SK-N-SH (cell line): ENCODE measurements around the gene B3GALNT1. TPM values are rescaled to one million over a fixed set of nuclear protein-coding genes. Genes with fewer than 3 reads are reported as not detected.

Source experiments
- CTCF ChIA-PET: fragments of 300-600, 350-600 bp; formaldehyde crosslinking; extraction: SDS; loops from one replicate; lab custom pipeline; 2021; lab: Yijun Ruan, JAX
- POLR2A ChIA-PET: fragments of 350-600 bp; sonication (Branson Sonifier 250); formaldehyde crosslinking; extraction: SDS; loops from one replicate; lab custom pipeline; 2020; ENCODE audit warnings: antibody characterized with exemption, inconsistent platforms; lab: Yijun Ruan, JAX
- DNase-seq: peaks from one replicate; pipeline ENCODE4 v3.0.0; 2012
- H2AFZ ChIP-seq: fragments of 200-600 bp; sonication (generic); 2 replicates; pipeline ENCODE4 v1.8.1; 2016; ENCODE audit warnings: antibody characterized with exemption, mild to moderate bottlenecking, low read depth
- H3F3A ChIP-seq: fragments of 200-600 bp; sonication (generic); replicated peaks from 2 replicates; pipeline ENCODE3; 2016; ENCODE audit warnings: antibody characterized with exemption, mild to moderate bottlenecking; ENCODE audit not compliant: insufficient read depth
- H3K27ac ChIP-seq, 2 experiments: fragments of 200-500 bp in 1 of 2; fragments of 200-600 bp in 1 of 2; sonication (Bioruptor generic) in 1 of 2; sonication (generic), shearing (Covaris generic) in 1 of 2; 2 replicates each; pipeline versions ENCODE4 v1.5.1 to v1.6.1; 2014 to 2016; ENCODE audit warnings: low read depth in 2 of 2, inconsistent platforms in 1 of 2, low read length in 1 of 2, mild to moderate bottlenecking in 1 of 2, mixed read lengths in 1 of 2
- H3K27me3 ChIP-seq: fragments of 200-600 bp; sonication (generic), shearing (Covaris generic); 2 replicates; pipeline ENCODE4 v1.6.1; 2016; ENCODE audit warnings: mixed run types; ENCODE audit not compliant: insufficient read depth
- H3K36me3 ChIP-seq, 2 experiments: fragments of 200-500 bp in 1 of 2; fragments of 200-600 bp in 1 of 2; sonication (Bioruptor generic) in 1 of 2; sonication (generic) in 1 of 2; replicated peaks in 1 of 2; 2 replicates each; pipeline versions ENCODE3 to v1.5.1; 2014 to 2016; ENCODE audit warnings: low read length in 1 of 2, mild to moderate bottlenecking in 1 of 2; ENCODE audit not compliant: insufficient read depth in 2 of 2, control insufficient read depth in 1 of 2
- H3K4me1 ChIP-seq, 2 experiments: fragments of 200-500 bp in 1 of 2; fragments of 200-600 bp in 1 of 2; sonication (Bioruptor generic) in 1 of 2; sonication (generic), shearing (Covaris generic) in 1 of 2; 2 replicates each; pipeline versions ENCODE4 v1.5.1 to v1.6.1; 2014 to 2016; ENCODE audit warnings: low read depth in 1 of 2, low read length in 1 of 2, mixed run types in 1 of 2; ENCODE audit not compliant: insufficient read depth in 2 of 2, control insufficient read depth in 1 of 2
- H3K4me2 ChIP-seq: fragments of 200-600 bp; sonication (generic), shearing (Covaris generic); 2 replicates; pipeline ENCODE4 v1.6.1; 2017; ENCODE audit warnings: mixed run types
- H3K4me3 ChIP-seq, 2 experiments: fragments of 200-500 bp in 1 of 2; fragments of 200-600 bp in 1 of 2; sonication (Bioruptor generic) in 1 of 2; sonication (generic), shearing (Covaris generic) in 1 of 2; 2 replicates each; pipeline versions ENCODE4 v1.5.1 to v1.8.1; 2014 to 2016; ENCODE audit warnings: low read depth in 2 of 2, inconsistent platforms in 1 of 2, low read length in 1 of 2, mild to moderate bottlenecking in 1 of 2, mixed read lengths in 1 of 2, moderate library complexity in 1 of 2
- H3K79me2 ChIP-seq: fragments of 200-600 bp; sonication (generic); 2 replicates; pipeline ENCODE4 v1.8.1; 2017; ENCODE audit warnings: mild to moderate bottlenecking; ENCODE audit not compliant: insufficient read depth
- H3K9ac ChIP-seq: fragments of 200-600 bp; sonication (generic); 2 replicates; pipeline ENCODE4 v1.6.1; 2017; ENCODE audit warnings: mixed run types
- H3K9me2 ChIP-seq: fragments of 200-600 bp; sonication (generic); 2 replicates; pipeline ENCODE4 v1.6.1; 2017; ENCODE audit warnings: mixed run types
- H3K9me3 ChIP-seq: fragments of 200-600 bp; sonication (generic); 2 replicates; pipeline ENCODE4 v1.6.1; 2017; ENCODE audit warnings: mixed run types, mild to moderate bottlenecking, moderate library complexity
- H4K20me1 ChIP-seq: fragments of 200-600 bp; sonication (generic); 2 replicates; pipeline ENCODE4 v1.6.1; 2017; ENCODE audit warnings: mild to moderate bottlenecking, mixed run types; ENCODE audit not compliant: insufficient read depth
- CHD2 ChIP-seq: fragments of 150-350 bp; IDR thresholded peaks from 2 replicates; pipeline ENCODE4 v1.6.1; 2018; ENCODE audit warnings: low read length; ENCODE audit not compliant: partially characterized antibody
- CTCF ChIP-seq: fragments of 200-600 bp; sonication (generic); IDR thresholded peaks from 2 replicates; pipeline ENCODE4 v1.6.1; 2017; ENCODE audit warnings: antibody characterized with exemption, mild to moderate bottlenecking, moderate library complexity
- EP300 ChIP-seq, 2 experiments: IDR thresholded peaks; 2 replicates each; pipeline versions ENCODE4 v1.4.0 to v1.6.1; 2012; ENCODE audit warnings: borderline replicate concordance in 1 of 2, low read depth in 1 of 2, low read length in 1 of 2
- EZH2phosphoT487 ChIP-seq: fragments of 200-600 bp; sonication (generic); IDR thresholded peaks from 2 replicates; pipeline ENCODE4 v1.6.1; 2017; ENCODE audit warnings: low read depth, mixed run types, mild to moderate bottlenecking, antibody characterized with exemption, moderate library complexity, borderline replicate concordance
- FOXJ3 ChIP-seq: sonication (generic); formaldehyde crosslinking; IDR thresholded peaks from 2 replicates; pipeline ENCODE4 v1.5.1; 2020; ENCODE audit warnings: mild to moderate bottlenecking, missing genetic modification reagents
- FOXM1 ChIP-seq: IDR thresholded peaks from 2 replicates; pipeline ENCODE4 v1.4.0; 2012; ENCODE audit warnings: low read depth, mild to moderate bottlenecking
- GABPA ChIP-seq: IDR thresholded peaks from 2 replicates; pipeline ENCODE4 v1.4.0; 2012; ENCODE audit warnings: low read depth, mild to moderate bottlenecking
- GATA2 ChIP-seq: sonication (generic); formaldehyde crosslinking; IDR thresholded peaks from 2 replicates; pipeline ENCODE4 v1.5.0; 2020; ENCODE audit warnings: mild to moderate bottlenecking, missing genetic modification reagents
- IRF3 ChIP-seq: fragments of 150-350 bp; IDR thresholded peaks from 2 replicates; pipeline ENCODE4 v1.6.1; 2016; ENCODE audit warnings: mild to moderate bottlenecking, low read depth, low read length
- MEF2A ChIP-seq: IDR thresholded peaks from 2 replicates; pipeline ENCODE4 v1.4.0; 2012; ENCODE audit warnings: low read depth, borderline replicate concordance
- NRF1 ChIP-seq: IDR thresholded peaks from 2 replicates; pipeline ENCODE4 v1.6.1; 2012; ENCODE audit warnings: low read depth, mild to moderate bottlenecking, low read length
- PBX3 ChIP-seq: IDR thresholded peaks from 2 replicates; pipeline ENCODE4; 2012
- RCOR1 ChIP-seq: fragments of 150-350 bp; IDR thresholded peaks from 2 replicates; pipeline ENCODE4 v1.6.1; 2017; ENCODE audit warnings: antibody characterized with exemption, low read length
- RFX5 ChIP-seq: IDR thresholded peaks from 2 replicates; pipeline ENCODE4 v1.6.1; 2012; ENCODE audit warnings: mild to moderate bottlenecking, improper control_type of control experiment, low read length
- RXRA ChIP-seq: IDR thresholded peaks from 2 replicates; pipeline ENCODE4 v1.4.0; 2012; ENCODE audit warnings: low read depth, mild to moderate bottlenecking, borderline replicate concordance
- SMC3 ChIP-seq: IDR thresholded peaks from 2 replicates; pipeline ENCODE4 v1.6.1; 2012; ENCODE audit warnings: low read depth, low read length, improper control_type of control experiment
- TCF12 ChIP-seq: IDR thresholded peaks from 2 replicates; pipeline ENCODE4 v1.4.0; 2012
- USF2 ChIP-seq: fragments of 150-350 bp; IDR thresholded peaks from 2 replicates; pipeline ENCODE4 v1.6.1; 2017; ENCODE audit warnings: antibody characterized with exemption, low read length, low read depth, borderline replicate concordance
- WGBS: methylation state at CpG from one replicate; pipeline ENCODE4 v1.1.6; 2017; ENCODE audit warnings: low lambda C conversion rate; 5-methylcytosine and 5-hydroxymethylcytosine counted together
- polyA plus RNA-seq, 3 experiments: library from polyadenylated mRNA; depleted of rRNA; stranded (reverse); fragments of >200 nt; gene quantifications; 2 replicates each; pipeline ENCODE4 v1.2.3, GENCODE V29; 2012

Gene B3GALNT1
- polyA plus RNA-seq, 1 of the 3 experiments (the other 2 are of a cell fraction): 0.15 TPM

- H3K4me3 ChIP-seq: no peak overlapping the region
- H3K9me3 ChIP-seq: no peaks in the 10 kb centered on the region
- TF ChIP-seq EP300 (IDR thresholded peaks at IDR 0.05; ENCODE audit: borderline replicate concordance in 1 of 2, low read depth in 1 of 2, low read length in 1 of 2): no peak
- TF ChIP-seq GABPA: no peak
- no peak for TF ChIP-seq FOXJ3 (CRISPR knock-in tag)
- TF ChIP-seq TCF12: no peak
- no peak for TF ChIP-seq IRF3
- no peak for TF ChIP-seq SMC3
- no peak for TF ChIP-seq EZH2phosphoT487
- TF ChIP-seq PBX3: no peak
- TF ChIP-seq, all 33 proteins: peak for 0
- H3K27me3 ChIP-seq: no peaks in the 10 kb centered on the region
- H3K4me1 ChIP-seq: no peaks in the 10 kb centered on the region
- no peaks in the 10 kb centered on the region for H3F3A ChIP-seq
- no peaks in the 10 kb centered on the region for H4K20me1 ChIP-seq
- ChIA-PET CTCF (no interaction called here), POLR2A (no interaction called here)
- H3K36me3 ChIP-seq: no peaks in the 10 kb centered on the region
- H3K4me2 ChIP-seq: no peak overlapping the region
- no peak for DNase-seq
- 67% methylated on average over 1 of the region's 1 CpG for WGBS
- no peak overlapping the region for H3K27ac ChIP-seq
- no peak overlapping the region for H2AFZ ChIP-seq
- H3K9me2 ChIP-seq: no peaks in the 10 kb centered on the region
- no peaks in the 10 kb centered on the region for H3K79me2 ChIP-seq
- no peak overlapping the region for H3K9ac ChIP-seq
These were observed 37.3 kb upstream of the B3GALNT1 start for GRCh38 chr3:161142486-161142885.

GRCh38 chr3:161139686-161140085, 34.5 kb upstream of the B3GALNT1 start:
- H3K9ac ChIP-seq: no peak overlapping the region
- H3K9me3 ChIP-seq: no peaks in the 10 kb centered on the region
- no peak overlapping the region for H3K4me2 ChIP-seq
- ChIA-PET POLR2A (no interaction called here), CTCF (no interaction called here)
- DNase-seq: no peak
- H3K79me2 ChIP-seq: no peaks in the 10 kb centered on the region
- no peak overlapping the region for H2AFZ ChIP-seq
- H3F3A ChIP-seq: no peaks in the 10 kb centered on the region
- H3K9me2 ChIP-seq: no peaks in the 10 kb centered on the region
- H3K36me3 ChIP-seq: no peaks in the 10 kb centered on the region
- TF ChIP-seq RXRA (no peak), CTCF (no peak), TCF12 (no peak), USF2 (no peak), PBX3 (no peak), MEF2A (no peak), GATA2 (CRISPR knock-in tag) (no peak), CHD2 (no peak), RFX5 (no peak), EP300 (IDR thresholded peaks at IDR 0.05; ENCODE audit: borderline replicate concordance in 1 of 2, low read depth in 1 of 2, low read length in 1 of 2) (no peak), RCOR1 (no peak), FOXM1 (no peak), NRF1 (no peak)
- H4K20me1 ChIP-seq: no peaks in the 10 kb centered on the region
- WGBS: 36% methylated on average over 3 of the region's 3 CpGs
- no peaks in the 10 kb centered on the region for H3K4me1 ChIP-seq
- H3K4me3 ChIP-seq: no peak overlapping the region
- no peaks in the 10 kb centered on the region for H3K27me3 ChIP-seq
- H3K27ac ChIP-seq: no peak overlapping the region
